T-cell (primary cell): ENCODE data around the gene LIMS2. TPM values are rescaled to one million over a fixed set of nuclear protein-coding genes. Genes with fewer than 3 reads are reported as not detected.

ENCODE experiments used
- ATAC-seq, 4 experiments: fragments of 200-7000 bp in 3 of 4; fragments of 150-1000 bp in 1 of 4; cut with Tn5 transposase; replicated peaks in 1 of 4; 1 replicate in 3 of 4; 2 replicates in 1 of 4; pipeline ENCODE4 v1.10.0; 2021; ENCODE audit warnings: moderate library complexity in 3 of 4, mild to moderate bottlenecking in 2 of 4, moderate number of reproducible peaks in 1 of 4
- CTCF ChIA-PET, 2 donors: fragments of 300-600 bp; sonication (Branson Sonifier 250); formaldehyde crosslinking; loops; one replicate each; lab custom pipeline; 2022; ENCODE audit warnings: antibody characterized with exemption in 2 of 2; lab: Charles Lee
- POLR2A ChIA-PET, 2 donors: fragments of 300-600 bp; sonication (Branson Sonifier 250); formaldehyde crosslinking; loops; one replicate each; lab custom pipeline; 2022; ENCODE audit warnings: antibody characterized with exemption in 2 of 2; lab: Charles Lee
- DNase-seq, 35 experiments: peaks; one replicate each; pipeline versions ENCODE4 v3.0.0 to v3.0.0-alpha.2; 2013 to 2023
- H3K27ac ChIP-seq: one replicate; pipeline ENCODE4 v1.5.1; 2013; ENCODE audit warnings: low read length
- H3K27me3 ChIP-seq, 2 experiments: replicated peaks in 1 of 2; 1 replicate in 1 of 2; 2 replicates in 1 of 2; pipeline versions ENCODE4 v1.6.1 to v1.7.0; 2013; ENCODE audit warnings: low read length in 1 of 2, mixed read lengths in 1 of 2; ENCODE audit not compliant: control insufficient read depth in 2 of 2, insufficient read depth in 2 of 2; ENCODE audit errors: extremely low read depth in 1 of 2
- H3K36me3 ChIP-seq, 2 donors: 1 replicate in 1 of 2; 2 replicates in 1 of 2; pipeline versions ENCODE4 v1.6.1 to v1.7.0; 2013; ENCODE audit warnings: low read length in 1 of 2; ENCODE audit not compliant: control insufficient read depth in 2 of 2, insufficient read depth in 1 of 2; ENCODE audit errors: extremely low read depth in 1 of 2
- H3K4me1 ChIP-seq, 2 experiments: 1 replicate in 1 of 2; 2 replicates in 1 of 2; pipeline versions ENCODE4 v1.6.1 to v1.7.0; 2013; ENCODE audit warnings: low read length in 2 of 2, mixed read lengths in 1 of 2; ENCODE audit not compliant: insufficient read depth in 2 of 2, control insufficient read depth in 1 of 2; ENCODE audit errors: extremely low read depth in 1 of 2
- H3K4me3 ChIP-seq, 2 donors: 1 replicate in 1 of 2; 2 replicates in 1 of 2; pipeline versions ENCODE4 v1.5.1 to v1.7.0; 2013; ENCODE audit warnings: mild to moderate bottlenecking in 2 of 2, low read length in 1 of 2, moderate library complexity in 1 of 2; ENCODE audit not compliant: control insufficient read depth in 1 of 2; ENCODE audit errors: extremely low read depth in 1 of 2
- H3K9me3 ChIP-seq: 2 replicates; pipeline ENCODE4 v1.7.0; 2013
- H3K27ac Mint-ChIP-seq, 2 donors: one replicate each; pipeline ENCODE4 v1.8.0; 2020 to 2021; ENCODE audit warnings: mild to moderate bottlenecking in 2 of 2, mixed read lengths in 2 of 2
- H3K27me3 Mint-ChIP-seq, 2 donors: one replicate each; pipeline ENCODE4 v1.8.0; 2021 to 2022; ENCODE audit warnings: mixed read lengths in 2 of 2
- H3K36me3 Mint-ChIP-seq: one replicate; pipeline ENCODE4 v1.8.0; 2021; ENCODE audit warnings: mixed read lengths
- H3K4me1 Mint-ChIP-seq, 3 donors: one replicate each; pipeline ENCODE4 v1.8.0; 2020 to 2022; ENCODE audit warnings: mixed read lengths in 3 of 3, mild to moderate bottlenecking in 1 of 3
- H3K4me3 Mint-ChIP-seq, 3 donors: one replicate each; pipeline ENCODE4 v1.8.0; 2020 to 2022; ENCODE audit warnings: mild to moderate bottlenecking in 3 of 3, mixed read lengths in 3 of 3, moderate library complexity in 3 of 3
- H3K9me3 Mint-ChIP-seq, 3 donors: one replicate each; pipeline ENCODE4 v1.8.0; 2020 to 2022; ENCODE audit warnings: mixed read lengths in 3 of 3
- WGBS: methylation state at CpG from one replicate; pipeline ENCODE4 v1.1.5; 2013; ENCODE audit warnings: missing lambda C conversion rate; ENCODE audit not compliant: insufficient coverage; 5-methylcytosine and 5-hydroxymethylcytosine counted together
- total RNA-seq, 35 experiments: library from RNA in 6 of 35; stranded (reverse) in 6 of 35; fragments of 120-200 nt in 1 of 35; gene quantifications; one replicate each; pipeline versions ENCODE4 v1.2.1 to v1.2.4 and lab custom pipeline; 2013 to 2026

The LIMS2 gene
- total RNA-seq, 5 donors from 2014 or later (not counting 1 experiment from before 2014, with no cell fraction given): 8.4 to 14.8 (median 10.3) TPM

DNA sequence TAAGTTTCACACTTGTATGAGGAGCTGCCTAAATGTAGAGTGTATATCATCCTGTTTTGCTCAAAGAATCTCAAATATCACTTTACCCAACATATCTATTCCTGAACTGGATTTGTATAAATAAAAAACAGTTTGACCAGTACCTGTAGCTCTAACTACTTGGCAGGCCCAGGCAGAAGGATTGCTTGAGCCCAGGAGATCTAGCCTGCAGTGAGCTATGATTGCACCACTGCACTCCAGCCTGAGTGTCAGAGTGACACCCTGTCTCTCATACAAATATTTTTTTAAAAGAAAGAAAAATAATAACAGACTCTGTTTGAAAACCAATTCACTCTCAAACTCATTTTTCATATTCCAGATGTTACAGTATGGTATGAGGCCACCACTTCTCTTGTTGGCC lies 7.7 kb upstream of the LIMS2 start:
- no peaks in the 10 kb centered on the region for H3K4me1 ChIP-seq
- no peaks in the 10 kb centered on the region for H3K36me3 Mint-ChIP-seq
- H3K27me3 ChIP-seq: peaks cover 0 to 34% of the 10 kb centered on the region in 2 experiments
- H3K9me3 Mint-ChIP-seq: peaks cover 0 to 2% (median 0%) of the 10 kb centered on the region in 3 donors
- peaks cover 2 to 11% (median 3%) of the 10 kb centered on the region in 3 donors for H3K4me1 Mint-ChIP-seq
- CTCF ChIA-PET: no interaction called here
- H3K27ac ChIP-seq: no peak overlapping the region
- no peak overlapping the region for H3K4me3 Mint-ChIP-seq
- no peaks in the 10 kb centered on the region for H3K9me3 ChIP-seq
- H3K27ac Mint-ChIP-seq: no peak overlapping the region
- H3K4me3 ChIP-seq: no peak overlapping the region
- POLR2A ChIA-PET: no interaction called here
- peaks cover 5 to 14% of the 10 kb centered on the region in 2 donors for H3K27me3 Mint-ChIP-seq
- no peak for ATAC-seq
- no peak for DNase-seq
- peaks cover 0 to 4% of the 10 kb centered on the region in 2 donors for H3K36me3 ChIP-seq

DNA sequence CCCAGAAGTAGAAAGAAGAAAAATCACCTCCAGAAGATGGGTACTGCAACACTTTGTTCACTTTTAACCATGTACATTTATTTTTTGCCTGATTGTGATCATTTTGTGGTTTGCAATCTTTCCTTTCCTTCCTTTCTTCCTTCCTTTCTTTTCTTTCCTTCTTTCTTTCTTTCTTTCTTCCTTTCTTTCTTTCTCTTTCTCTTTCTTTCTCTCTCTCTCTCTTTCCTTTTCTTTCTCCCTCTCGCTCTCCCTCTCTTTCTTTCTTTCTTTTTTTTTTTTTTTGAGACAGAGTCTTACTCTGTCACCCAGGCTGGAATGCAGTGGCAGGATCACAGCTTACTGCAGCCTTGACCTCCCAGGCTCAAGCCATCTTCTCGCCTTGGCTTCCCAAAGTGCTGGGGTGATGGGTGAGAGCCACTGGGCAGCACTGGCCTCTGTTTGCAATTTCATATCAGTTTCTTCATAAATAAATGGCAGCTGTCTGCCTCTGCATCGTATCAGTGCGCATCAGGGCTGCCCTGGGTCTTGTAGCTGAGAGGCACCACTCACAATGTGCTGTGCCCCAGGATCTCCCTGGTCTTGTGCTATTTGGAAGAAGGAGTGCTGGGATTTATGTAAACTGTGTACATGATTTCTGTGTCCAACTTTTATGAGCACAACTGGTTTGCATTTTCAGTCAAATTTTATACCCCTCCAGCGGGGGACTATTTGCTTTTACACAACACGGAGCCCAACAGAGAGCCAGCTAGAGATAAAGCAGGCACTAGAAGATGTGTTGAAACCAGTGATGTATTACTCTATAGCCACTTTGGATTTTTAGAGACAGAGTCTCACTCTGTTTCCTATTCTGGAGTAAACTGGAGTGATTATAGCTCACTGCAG lies 6.9 kb upstream of the LIMS2 start:
- ATAC-seq (no peak), DNase-seq (no peak)
- WGBS: 95% methylated on average over 3 of the region's 6 CpGs
- peaks cover 0 to 4% of the 10 kb centered on the region in 2 donors for H3K36me3 ChIP-seq
- Mint-ChIP-seq H3K27me3 (peaks cover 8 to 19% of the 10 kb centered on the region in 2 donors), H3K27ac (no peak overlapping the region), H3K36me3 (no peaks in the 10 kb centered on the region), H3K4me1 (peaks cover 2 to 11% (median 3%) of the 10 kb centered on the region in 3 donors), H3K4me3 (no peak overlapping the region), H3K9me3 (no peaks in the 10 kb centered on the region)
- POLR2A ChIA-PET: no interaction called here
- H3K4me3 ChIP-seq: no peak overlapping the region
- H3K27me3 ChIP-seq: peaks cover 0 to 32% of the 10 kb centered on the region in 2 experiments
- CTCF ChIA-PET: no interaction called here
- no peak overlapping the region for H3K27ac ChIP-seq
- no peaks in the 10 kb centered on the region for H3K4me1 ChIP-seq
- H3K9me3 ChIP-seq: no peaks in the 10 kb centered on the region

DNA sequence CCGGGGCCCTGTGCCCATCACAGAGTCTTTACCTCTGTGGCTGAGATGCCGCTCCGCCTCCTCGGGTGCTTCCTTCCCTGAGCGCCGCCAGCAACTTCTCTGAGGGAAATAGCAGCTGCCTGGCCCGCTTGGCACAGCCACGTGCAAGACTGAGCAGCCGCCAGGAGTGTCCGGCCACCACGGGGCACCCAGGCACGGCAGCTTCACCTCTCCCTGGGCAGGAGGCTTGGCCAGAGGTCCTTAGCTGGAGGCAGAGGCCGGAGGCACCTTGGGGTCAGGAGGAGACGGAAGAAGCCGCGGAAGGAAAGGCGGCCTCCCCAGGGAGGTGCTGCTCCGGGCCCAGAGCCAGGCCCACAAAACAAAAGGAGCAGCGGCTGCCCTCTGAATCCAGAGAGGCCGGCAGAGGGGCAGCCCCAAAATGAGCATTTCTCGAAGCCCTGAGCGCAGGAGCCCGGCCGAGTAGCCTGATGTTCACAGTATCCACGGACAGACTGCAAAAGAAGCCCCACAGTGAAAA lies 6.0 kb upstream of the LIMS2 start:
- H3K27me3 ChIP-seq: peaks cover 0 to 39% of the 10 kb centered on the region in 2 experiments
- Mint-ChIP-seq H3K27ac (no peak overlapping the region), H3K36me3 (no peaks in the 10 kb centered on the region), H3K4me3 (no peak overlapping the region), H3K4me1 (peaks cover 2 to 11% (median 3%) of the 10 kb centered on the region in 3 donors), H3K27me3 (peaks cover 8 to 27% of the 10 kb centered on the region in 2 donors), H3K9me3 (no peaks in the 10 kb centered on the region)
- peak in 1 of 4 experiments; percentile 32 for ATAC-seq
- CTCF ChIA-PET: no interaction called here
- H3K36me3 ChIP-seq: peaks cover 0 to 4% of the 10 kb centered on the region in 2 donors
- WGBS: 61% methylated on average over 22 of the region's 25 CpGs
- no peak overlapping the region for H3K27ac ChIP-seq
- no peaks in the 10 kb centered on the region for H3K4me1 ChIP-seq
- no peak for DNase-seq
- no peak overlapping the region for H3K4me3 ChIP-seq
- POLR2A ChIA-PET: interaction anchor here in 1 of 2 donors (0.6 kb wide), 1 partner anchor 154 kb away, joined by 3 read pairs; no protein-coding TSS in a partner anchor
- H3K9me3 ChIP-seq: no peaks in the 10 kb centered on the region

DNA sequence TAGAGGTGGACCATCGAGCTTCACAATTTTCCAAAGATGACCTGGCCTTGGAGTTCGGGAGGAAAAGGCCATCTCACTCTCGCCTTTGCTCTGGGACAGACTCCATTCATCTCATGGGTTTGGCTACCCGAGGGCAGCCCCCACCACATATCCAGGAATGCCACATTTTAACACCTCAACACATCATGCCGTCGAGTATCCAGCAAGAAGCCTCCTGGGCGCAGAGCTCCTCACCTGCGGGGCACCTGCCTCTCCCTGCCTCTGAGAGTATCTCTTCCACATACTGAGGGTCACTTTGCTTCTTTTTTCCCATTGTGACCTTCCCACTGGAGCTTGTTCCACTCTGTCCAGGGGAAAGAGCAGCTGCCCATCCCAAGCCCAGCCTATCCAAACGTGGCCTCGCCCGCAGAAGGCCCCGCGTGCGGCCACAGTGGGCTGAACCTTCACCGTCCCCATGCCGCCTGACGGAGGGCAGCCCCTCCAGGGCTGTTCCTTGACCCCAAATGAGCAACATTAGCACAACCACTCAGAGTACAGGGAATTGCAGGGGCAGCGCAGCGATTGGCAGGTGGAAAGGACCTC lies 5.5 kb upstream of the LIMS2 start:
- Histone ChIP-seq H3K4me1 (peaks cover 0 to 2% of the 10 kb centered on the region in 2 experiments), H3K27me3 (peaks cover 0 to 44% of the 10 kb centered on the region in 2 experiments), H3K9me3 (no peaks in the 10 kb centered on the region), H3K27ac (no peak overlapping the region), H3K36me3 (peaks cover 0 to 4% of the 10 kb centered on the region in 2 donors), H3K4me3 (no peak overlapping the region)
- ChIA-PET CTCF (no interaction called here), POLR2A (no interaction called here)
- Mint-ChIP-seq H3K27me3 (peaks cover 11 to 31% of the 10 kb centered on the region in 2 donors), H3K9me3 (no peaks in the 10 kb centered on the region), H3K4me3 (no peak overlapping the region), H3K4me1 (peaks cover 2 to 11% (median 6%) of the 10 kb centered on the region in 3 donors), H3K27ac (no peak overlapping the region), H3K36me3 (no peaks in the 10 kb centered on the region)
- DNase-seq (no peak), ATAC-seq (no peak)
- 86% methylated on average over 19 of the region's 19 CpGs for WGBS

DNA sequence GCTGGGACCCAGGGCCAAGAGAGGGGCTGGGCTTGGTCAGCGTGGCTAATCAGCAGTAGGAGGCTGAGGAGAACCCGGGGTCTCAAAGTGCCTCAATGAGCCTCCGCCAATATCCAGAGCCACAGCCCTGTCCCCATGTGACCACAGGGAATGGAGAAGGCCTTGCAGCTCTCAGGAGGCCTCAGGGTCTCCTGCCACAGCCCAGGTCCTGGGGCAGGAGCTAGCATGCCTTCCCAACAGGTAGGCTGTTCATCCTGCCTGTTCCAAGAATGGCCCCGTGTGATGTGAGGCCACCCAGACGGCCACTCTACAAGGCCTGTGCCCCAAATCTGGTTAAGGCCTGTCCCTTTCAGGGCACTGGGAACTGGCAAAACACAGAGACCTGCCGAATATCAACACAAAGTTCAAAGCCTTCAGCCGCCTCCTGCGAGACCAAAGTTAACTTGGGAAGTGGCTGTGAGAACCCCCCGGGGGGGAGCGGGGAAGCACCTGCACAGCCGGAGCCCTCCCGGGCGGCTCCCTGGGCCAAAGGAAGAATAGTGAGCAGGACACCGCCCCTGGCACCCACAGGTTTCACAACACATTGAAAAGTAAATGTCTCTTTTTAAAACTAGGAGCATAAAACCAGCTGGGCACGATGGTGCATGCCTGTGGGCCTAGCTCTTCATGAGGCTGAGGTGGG lies 4.5 kb upstream of the LIMS2 start:
- H3K4me1 ChIP-seq: peaks cover 0 to 8% of the 10 kb centered on the region in 2 experiments
- Mint-ChIP-seq H3K9me3 (no peaks in the 10 kb centered on the region), H3K27me3 (peaks cover 13 to 34% of the 10 kb centered on the region in 2 donors), H3K4me3 (no peak overlapping the region), H3K4me1 (peaks cover 5 to 11% (median 9%) of the 10 kb centered on the region in 3 donors), H3K27ac (no peak overlapping the region), H3K36me3 (no peaks in the 10 kb centered on the region)
- H3K27me3 ChIP-seq: peaks cover 0 to 51% of the 10 kb centered on the region in 2 experiments
- ATAC-seq (peak in 1 of 4 experiments; percentile 40), DNase-seq (no peak)
- POLR2A ChIA-PET: no interaction called here
- WGBS: 89% methylated on average over 13 of the region's 15 CpGs
- no peak overlapping the region for H3K4me3 ChIP-seq
- CTCF ChIA-PET: no interaction called here
- H3K9me3 ChIP-seq: no peaks in the 10 kb centered on the region
- H3K27ac ChIP-seq: no peak overlapping the region
- H3K36me3 ChIP-seq: peaks cover 0 to 4% of the 10 kb centered on the region in 2 donors

DNA sequence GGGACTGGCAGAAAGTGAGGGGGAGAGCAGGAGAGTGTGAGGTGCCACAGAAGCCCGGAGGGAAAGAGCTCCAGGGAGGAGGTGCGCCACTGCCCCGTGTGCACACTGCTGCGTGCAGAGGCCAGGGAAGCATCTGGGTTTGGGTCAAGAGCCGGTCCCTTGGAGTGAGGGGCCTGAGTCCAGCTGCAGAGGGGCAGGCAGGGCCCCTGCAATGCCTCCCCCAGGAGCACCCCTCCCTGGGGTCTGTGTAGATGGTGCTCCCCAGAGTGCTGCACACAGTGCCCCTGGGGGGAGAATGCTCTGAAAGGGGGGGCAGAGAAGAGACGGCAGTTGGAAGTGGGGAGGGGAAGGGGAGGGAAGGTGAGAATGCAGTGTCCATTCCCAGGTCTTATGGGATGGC lies 3.7 kb upstream of the LIMS2 start:
- DNase-seq (no peak), ATAC-seq (no peak)
- Mint-ChIP-seq H3K27me3 (peaks cover 18 to 40% of the 10 kb centered on the region in 2 donors), H3K4me3 (no peak overlapping the region), H3K4me1 (peaks cover 9 to 17% (median 13%) of the 10 kb centered on the region in 3 donors), H3K36me3 (no peaks in the 10 kb centered on the region), H3K27ac (no peak overlapping the region), H3K9me3 (no peaks in the 10 kb centered on the region)
- Histone ChIP-seq H3K27ac (no peak overlapping the region), H3K36me3 (peaks cover 0 to under 1% of the 10 kb centered on the region in 2 donors), H3K4me1 (peaks cover 0 to 14% of the 10 kb centered on the region in 2 experiments), H3K27me3 (peaks cover 0 to 55% of the 10 kb centered on the region in 2 experiments), H3K9me3 (no peaks in the 10 kb centered on the region), H3K4me3 (no peak overlapping the region)
- ChIA-PET CTCF (no interaction called here), POLR2A (no interaction called here)
- 88% methylated on average over 4 of the region's 6 CpGs for WGBS
